Tibial nerve (tissue), 4 donors: ENCODE results near the gene AGO4. TPM values are rescaled to one million over a fixed set of nuclear protein-coding genes. Genes with fewer than 3 reads are reported as not detected.

ENCODE experiments used
- DNase-seq, 2 donors: peaks; one replicate each; pipeline ENCODE4 v3.0.0-alpha.2; 2019; ENCODE audit warnings: low spot score in 2 of 2
- H3K27ac ChIP-seq, 4 donors: fragments of 200-600 bp; sonication (generic) in 3 of 4; one replicate each; pipeline ENCODE4 v1.5.1; 2017 to 2019; ENCODE audit warnings: mild to moderate bottlenecking in 1 of 4
- H3K27me3 ChIP-seq, 2 donors: fragments of 200-600 bp; sonication (generic) in 1 of 2; one replicate each; pipeline versions ENCODE4 v1.5.1 to v1.6.0; 2017 to 2019
- H3K36me3 ChIP-seq, 3 donors: fragments of 200-600 bp; sonication (generic); one replicate each; pipeline ENCODE4 v1.5.1; 2018 to 2019
- H3K4me1 ChIP-seq, 4 donors: fragments of 200-600 bp; sonication (generic) in 3 of 4; one replicate each; pipeline ENCODE4 v1.5.1; 2017 to 2019
- H3K4me3 ChIP-seq, 4 donors: fragments of 200-600 bp; sonication (generic) in 3 of 4; one replicate each; pipeline ENCODE4 v1.5.1; 2017 to 2019; ENCODE audit warnings: mild to moderate bottlenecking in 1 of 4, moderate library complexity in 1 of 4
- H3K9me3 ChIP-seq, 4 donors: fragments of 200-600 bp; sonication (generic) in 3 of 4; one replicate each; pipeline ENCODE4 v1.5.1; 2017 to 2019
- CTCF ChIP-seq, 5 experiments: fragments of 200-600 bp in 3 of 5; fragments of 450-650 bp in 2 of 5; sonication (generic) in 3 of 5; IDR thresholded peaks; one replicate each; pipeline ENCODE4 v1.5.1; 2016 to 2019; ENCODE audit warnings: antibody characterized with exemption in 5 of 5, mild to moderate bottlenecking in 3 of 5, moderate library complexity in 2 of 5
- EP300 ChIP-seq, 2 donors: sonication (generic); formaldehyde crosslinking; IDR thresholded peaks; one replicate each; pipeline ENCODE4 v1.6.1; 2017; ENCODE audit warnings: antibody characterized with exemption in 2 of 2, mild to moderate bottlenecking in 1 of 2
- POLR2A ChIP-seq, 2 donors: fragments of 450-650 bp; IDR thresholded peaks; one replicate each; pipeline ENCODE4 v1.6.1; 2017; ENCODE audit warnings: antibody characterized with exemption in 2 of 2, mild to moderate bottlenecking in 2 of 2, moderate library complexity in 2 of 2
- WGBS, 2 donors: methylation state at CpG; one replicate each; pipeline ENCODE4 v1.1.5; 2018; 5-methylcytosine and 5-hydroxymethylcytosine counted together
- total RNA-seq, 4 donors: library from RNA; depleted of rRNA; stranded (reverse); fragments of >200 nt; gene quantifications; one replicate each; pipeline ENCODE4 v1.1.0, GENCODE V29; 2016

AGO4 gene
- total RNA-seq, 4 donors from 2014 or later, result 11.5 to 16.3 (median 13.9) TPM

GRCh38 chr1:35881850-35882273 is 74.0 kb downstream of the AGO4 start:
- TF ChIP-seq CTCF (IDR thresholded peaks at IDR 0.05) (no peak), EP300 (IDR thresholded peaks at IDR 0.05) (no peak), POLR2A (IDR thresholded peaks at IDR 0.05) (no peak)
- WGBS, 2 donors, result 66 to 70% methylated on average over 4 of the region's 4 CpGs
- DNase-seq, result no peak
- Histone ChIP-seq H3K36me3 (no peaks in the 10 kb centered on the region), H3K27ac (no peak overlapping the region), H3K4me3 (no peak overlapping the region), H3K27me3 (no peaks in the 10 kb centered on the region), H3K9me3 (no peaks in the 10 kb centered on the region), H3K4me1 (peaks cover 0 to 37% (median 17%) of the 10 kb centered on the region in 4 donors)

GRCh38 chr1:35882586-35882944 is 74.7 kb downstream of the AGO4 start:
- no peak for DNase-seq
- TF ChIP-seq CTCF (IDR thresholded peaks at IDR 0.05) (no peak), EP300 (IDR thresholded peaks at IDR 0.05) (no peak), POLR2A (IDR thresholded peaks at IDR 0.05) (no peak)
- no peaks in the 10 kb centered on the region for H3K27me3 ChIP-seq
- 50 to 51% methylated on average over 16 of the region's 16 CpGs for WGBS, 2 donors
- H3K36me3 ChIP-seq, result no peaks in the 10 kb centered on the region
- H3K9me3 ChIP-seq, result no peaks in the 10 kb centered on the region
- peak overlapping the region in 3 of 4 donors; percentile 52 to 89 (median 87) for H3K27ac ChIP-seq
- peak overlapping the region; percentile 3 to 95 (median 88) for H3K4me3 ChIP-seq
- H3K4me1 ChIP-seq, result peaks cover 0 to 43% (median 20%) of the 10 kb centered on the region in 4 donors

GRCh38 chr1:35882945-35883634 is 75.3 kb downstream of the AGO4 start, which contains the start of gene AGO1:
Gene AGO1, plus strand, starts transcription at chr1:35883209. Its CDS starts 213 bp downstream, at chr1:35883422.
- Histone ChIP-seq H3K4me1 (peaks cover 0 to 43% (median 20%) of the 10 kb centered on the region in 4 donors), H3K4me3 (peak within 1 kb of the TSS; percentile 77 to 95 (median 88)), H3K27me3 (no peaks in the 10 kb centered on the region), H3K27ac (peak within 1 kb of the TSS; percentile 76 to 89 (median 86)), H3K9me3 (no peaks in the 10 kb centered on the region), H3K36me3 (peaks cover 0 to 4% (median 0%) of the 10 kb centered on the region in 3 donors)
- DNase-seq, result peak; percentile 84 to 87
- 1 to 2% methylated on average over 17 to 26 of the region's 58 CpGs for WGBS, 2 donors
- TF ChIP-seq POLR2A (IDR thresholded peaks at IDR 0.05) (peak; percentile 75 to 87), CTCF (IDR thresholded peaks at IDR 0.05) (peak; percentile 96 to 100 (median 97)), EP300 (IDR thresholded peaks at IDR 0.05) (peak in 1 of 2 donors; percentile 67)

GRCh38 chr1:35883635-35884101 is 75.9 kb downstream of the AGO4 start:
- 2% methylated on average over 13 to 24 of the region's 29 CpGs for WGBS, 2 donors
- peaks cover 0 to 10% (median 0%) of the 10 kb centered on the region in 3 donors for H3K36me3 ChIP-seq
- DNase-seq, result no peak
- H3K4me3 ChIP-seq, result peak overlapping the region; percentile 77 to 95 (median 88)
- peak overlapping the region; percentile 76 to 89 (median 86) for H3K27ac ChIP-seq
- no peak for TF ChIP-seq CTCF (IDR thresholded peaks at IDR 0.05)
- no peak for TF ChIP-seq POLR2A (IDR thresholded peaks at IDR 0.05)
- TF ChIP-seq EP300 (IDR thresholded peaks at IDR 0.05), result no peak
- H3K9me3 ChIP-seq, result no peaks in the 10 kb centered on the region
- H3K27me3 ChIP-seq, result no peaks in the 10 kb centered on the region
- H3K4me1 ChIP-seq, result peaks cover 0 to 43% (median 20%) of the 10 kb centered on the region in 4 donors

GRCh38 chr1:35884934-35885333 is 77.1 kb downstream of the AGO4 start:
- 39 to 51% methylated on average over 2 of the region's 2 CpGs for WGBS, 2 donors
- Histone ChIP-seq H3K27me3 (no peaks in the 10 kb centered on the region), H3K4me3 (no peak overlapping the region), H3K27ac (no peak overlapping the region), H3K36me3 (peaks cover 0 to 22% (median 5%) of the 10 kb centered on the region in 3 donors), H3K4me1 (peaks cover 0 to 43% (median 20%) of the 10 kb centered on the region in 4 donors), H3K9me3 (no peaks in the 10 kb centered on the region)
- DNase-seq, result no peak
- TF ChIP-seq EP300 (IDR thresholded peaks at IDR 0.05), result no peak
